Astrocyte of the hippocampus (primary cell): ENCODE results near the gene PPAN.

Source experiments
- DNase-seq: peaks from one replicate; pipeline ENCODE4 v3.0.0; 2011; ENCODE audit warnings: low read depth, low spot score

Gene PPAN

GRCh38 chr19:10106100-10106936, at the start of gene PPAN:
PPAN (plus strand) TSS chr19:10106362; CDS start chr19:10106395, 33 bp downstream.
- DNase-seq: peak; percentile 99

DNA sequence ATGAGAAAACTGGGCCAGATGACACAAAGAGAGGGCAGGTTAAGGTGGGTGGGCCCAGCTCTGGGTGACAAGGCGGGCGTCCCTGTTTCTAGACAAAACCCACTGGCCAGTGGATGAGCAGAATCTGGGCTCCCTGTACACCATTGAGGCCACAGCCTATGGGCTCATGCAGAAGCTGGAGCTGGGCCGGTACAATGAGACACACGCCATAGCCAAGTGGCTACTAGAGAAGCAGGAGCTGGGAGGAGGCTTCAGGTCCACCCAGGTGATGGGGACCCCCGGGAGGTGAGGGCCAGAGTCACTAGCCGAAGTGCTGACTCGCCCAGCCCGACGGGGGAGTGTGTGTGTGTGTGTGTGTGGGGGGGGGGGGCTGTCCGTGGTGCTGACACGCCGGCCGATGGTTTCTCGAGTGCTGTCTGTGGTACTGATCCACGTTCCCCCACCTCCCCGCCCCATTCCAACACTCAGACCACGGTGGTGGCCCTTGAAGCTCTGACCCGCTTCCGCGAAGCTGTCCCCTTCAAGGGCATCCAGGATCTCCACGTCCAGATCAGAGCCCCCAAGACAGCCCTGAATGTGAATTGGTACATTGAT, 44.3 kb upstream of the PPAN start:
- peak; percentile 34 for DNase-seq

GRCh38 chr19:10068205-10068604, 38.0 kb upstream of the PPAN start:
- no peak for DNase-seq

DNA sequence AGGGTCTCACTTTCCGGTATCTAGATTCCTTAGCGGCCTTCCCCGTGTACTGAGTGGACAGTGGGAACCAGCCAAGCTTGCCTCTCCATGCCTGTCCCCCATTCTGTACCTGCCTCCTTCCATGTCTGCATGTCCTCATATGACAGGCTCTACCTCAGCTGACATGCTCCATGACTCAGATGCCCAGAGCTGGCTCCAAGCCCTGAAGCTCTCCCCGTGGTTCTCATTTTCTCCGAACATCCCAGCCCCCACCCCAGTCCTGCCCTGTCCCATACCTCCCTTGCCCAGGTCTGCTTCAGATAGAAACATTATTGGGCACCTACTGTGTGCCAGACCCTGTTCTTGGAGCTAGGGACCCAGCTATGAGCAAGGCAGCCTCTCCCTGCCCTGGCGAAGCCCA, 37.1 kb upstream of the PPAN start:
- DNase-seq: peak; percentile 22

DNA sequence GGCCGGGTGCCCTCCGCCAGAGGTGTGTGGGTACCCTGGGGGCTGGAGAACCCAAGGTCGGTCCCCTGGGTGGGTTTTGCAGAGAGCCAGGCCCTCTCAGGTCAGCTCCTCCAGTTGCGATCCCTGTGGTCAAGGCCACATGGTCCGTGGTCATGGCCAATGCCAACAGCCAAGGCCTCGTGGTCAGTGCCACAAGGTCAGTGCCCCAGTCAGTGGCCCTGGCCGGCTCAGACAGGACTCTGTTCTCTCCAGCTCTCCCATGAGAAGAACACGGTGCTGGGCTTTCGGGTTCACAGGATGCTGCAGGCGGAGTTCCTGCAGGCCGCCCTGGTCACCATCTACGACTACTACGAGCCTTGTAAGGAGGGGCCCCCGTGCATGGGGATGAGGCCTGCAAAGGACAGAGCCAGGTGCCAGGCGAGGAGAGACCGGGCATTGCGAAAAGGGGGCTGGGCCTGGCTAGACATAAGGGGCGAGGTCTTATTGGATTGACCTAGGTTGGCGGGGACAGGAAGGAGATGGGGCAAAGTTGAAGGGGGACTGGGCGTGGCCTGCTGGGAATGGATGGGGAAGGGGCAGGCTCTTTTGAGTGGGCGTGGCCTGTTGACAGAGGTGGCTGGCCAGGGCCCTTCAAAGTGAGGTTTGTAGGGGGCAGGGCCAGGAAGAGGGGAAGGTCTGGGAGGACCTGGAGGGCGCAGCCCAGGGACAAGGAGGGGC, 35.3 kb upstream of the PPAN start:
- no peak for DNase-seq

DNA sequence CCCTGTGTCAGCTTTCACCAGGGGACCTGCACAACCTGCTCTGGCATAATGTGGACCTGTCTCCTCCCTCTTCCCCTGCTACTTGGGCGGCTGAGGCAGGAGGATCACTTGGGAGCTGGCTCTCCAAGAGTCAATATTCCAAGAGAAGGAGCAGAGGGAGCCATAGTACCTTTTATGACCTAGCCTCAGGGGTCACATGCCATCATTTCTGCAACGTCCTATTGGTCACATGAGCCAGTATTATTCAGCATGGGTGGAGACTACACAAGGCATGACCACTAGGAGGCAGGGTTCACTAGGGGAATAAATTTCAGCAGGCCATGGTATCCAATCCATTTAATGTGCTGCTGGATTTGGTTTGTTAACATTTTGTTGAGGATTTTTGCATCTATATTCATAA, 32.0 kb upstream of the PPAN start:
- DNase-seq: peak; percentile 23

- DNase-seq: no peak
Measured at GRCh38 chr19:10076535-10076934, 29.6 kb upstream of the PPAN start.

- DNase-seq: no peak
Measured at GRCh38 chr19:10078329-10078728, 27.8 kb upstream of the PPAN start.

DNA sequence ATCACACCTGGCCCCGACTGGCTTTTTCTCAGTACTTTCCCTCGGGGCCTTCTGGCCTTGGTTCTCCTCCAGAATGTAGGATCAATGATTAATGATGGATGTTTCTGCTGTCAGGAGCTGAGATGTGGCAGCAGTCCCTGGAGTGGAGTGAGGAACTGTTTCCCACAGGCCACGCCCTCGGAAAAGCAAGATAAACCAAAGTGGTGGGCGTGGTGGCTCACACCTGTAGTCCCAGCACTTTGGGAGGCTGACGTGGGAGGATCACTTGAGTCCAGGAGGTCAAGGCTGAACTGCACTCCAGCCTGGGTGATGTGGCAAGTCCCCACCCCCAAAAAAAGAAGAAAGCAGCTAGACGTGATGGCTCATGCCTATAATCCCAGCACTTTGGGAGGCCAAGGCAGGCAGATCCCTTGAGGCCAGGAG, 27.1 kb upstream of the PPAN start:
- DNase-seq: no peak

DNA sequence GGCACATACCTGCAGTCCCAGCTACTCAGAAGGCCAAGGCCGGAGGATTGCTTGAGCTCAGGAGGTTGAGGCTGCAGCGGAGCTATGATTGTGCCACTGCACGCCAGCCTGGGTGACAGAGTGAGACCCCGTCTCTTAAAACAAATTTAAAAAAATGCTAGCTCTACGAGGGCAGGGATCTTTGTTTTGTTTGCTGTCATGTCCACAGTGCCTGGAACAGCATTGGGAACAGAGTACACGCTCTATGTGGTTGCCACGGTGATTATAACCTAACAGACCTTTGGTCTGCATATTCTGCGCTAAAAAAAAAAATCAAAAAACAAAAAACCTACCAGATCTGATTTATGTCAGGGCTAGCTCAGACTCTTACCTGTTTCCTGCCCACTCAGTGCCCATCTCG, 22.3 kb upstream of the PPAN start:
- DNase-seq: no peak

DNA sequence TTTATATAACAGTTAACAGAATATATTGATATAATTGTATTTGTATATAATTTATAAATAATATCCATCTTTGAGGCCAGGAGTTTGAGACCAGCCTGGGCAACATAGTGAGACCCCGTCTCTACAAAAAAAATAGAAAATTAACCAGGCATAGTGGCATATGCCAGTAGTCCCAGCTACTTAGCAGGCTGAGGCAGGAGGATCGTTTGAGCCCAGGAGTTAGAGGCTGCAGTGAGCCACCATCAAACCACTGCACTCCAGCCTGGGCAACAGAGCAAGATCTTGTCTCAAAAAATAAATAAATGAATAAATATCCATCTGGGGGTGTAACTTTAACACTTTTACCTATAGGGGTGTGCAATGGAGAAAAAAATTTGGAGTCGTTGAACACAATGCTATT, 21.4 kb upstream of the PPAN start:
- no peak for DNase-seq

DNA sequence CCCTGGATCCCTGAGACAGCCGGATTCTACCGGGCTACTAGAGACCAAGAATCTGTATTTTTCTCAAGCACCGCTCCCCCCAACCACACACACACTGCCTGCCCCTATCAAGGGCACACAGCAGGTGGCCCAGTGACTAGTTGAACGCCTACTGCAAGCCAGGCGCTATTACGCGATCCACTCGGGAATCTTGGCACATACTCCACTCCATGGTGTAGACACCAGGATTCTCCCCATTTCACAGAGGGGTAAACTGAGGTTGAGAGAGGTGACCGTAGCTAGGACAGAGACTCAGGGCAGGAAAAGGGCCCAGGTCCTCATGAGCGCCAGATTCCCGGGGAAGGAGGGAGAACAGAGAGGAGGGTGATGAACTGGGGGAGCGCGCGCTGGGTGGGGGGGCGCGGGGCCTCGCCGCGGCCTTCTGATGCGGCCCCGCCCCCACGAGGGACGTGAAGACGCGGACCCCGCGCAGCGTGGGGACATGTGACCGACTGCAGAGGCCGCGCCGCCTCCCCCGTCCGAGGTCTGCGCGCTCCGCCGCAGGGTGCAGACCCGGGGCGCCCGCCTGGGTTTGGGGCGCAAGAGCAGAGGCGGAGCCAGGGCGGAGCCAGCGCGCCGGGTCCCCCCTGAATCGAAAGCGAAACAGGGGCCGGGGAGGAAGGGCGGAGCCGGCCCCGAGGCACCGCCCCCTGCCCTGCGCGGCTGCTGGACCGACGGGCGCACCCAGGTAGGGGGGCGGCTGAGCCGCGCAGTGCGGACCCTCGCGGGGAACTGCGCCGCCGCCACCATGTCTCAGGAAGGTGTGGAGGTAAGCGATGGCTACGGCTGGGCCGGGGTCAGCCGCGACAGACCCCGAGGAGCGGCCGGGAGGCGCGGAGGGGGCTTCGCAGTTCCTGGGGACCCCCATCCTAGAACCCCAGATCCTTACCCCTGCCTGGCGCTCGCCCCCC, 20.2 kb upstream of the PPAN start, which contains the start of gene SHFL:
Gene SHFL (plus strand): TSS at position 677 of the 950 bp plus-strand sequence. CDS start 111 bp downstream, at position 788.
- peak; percentile 82 for DNase-seq

- peak; percentile 35 for DNase-seq
Measured at GRCh38 chr19:10086591-10087192, 19.5 kb upstream of the PPAN start.

DNA sequence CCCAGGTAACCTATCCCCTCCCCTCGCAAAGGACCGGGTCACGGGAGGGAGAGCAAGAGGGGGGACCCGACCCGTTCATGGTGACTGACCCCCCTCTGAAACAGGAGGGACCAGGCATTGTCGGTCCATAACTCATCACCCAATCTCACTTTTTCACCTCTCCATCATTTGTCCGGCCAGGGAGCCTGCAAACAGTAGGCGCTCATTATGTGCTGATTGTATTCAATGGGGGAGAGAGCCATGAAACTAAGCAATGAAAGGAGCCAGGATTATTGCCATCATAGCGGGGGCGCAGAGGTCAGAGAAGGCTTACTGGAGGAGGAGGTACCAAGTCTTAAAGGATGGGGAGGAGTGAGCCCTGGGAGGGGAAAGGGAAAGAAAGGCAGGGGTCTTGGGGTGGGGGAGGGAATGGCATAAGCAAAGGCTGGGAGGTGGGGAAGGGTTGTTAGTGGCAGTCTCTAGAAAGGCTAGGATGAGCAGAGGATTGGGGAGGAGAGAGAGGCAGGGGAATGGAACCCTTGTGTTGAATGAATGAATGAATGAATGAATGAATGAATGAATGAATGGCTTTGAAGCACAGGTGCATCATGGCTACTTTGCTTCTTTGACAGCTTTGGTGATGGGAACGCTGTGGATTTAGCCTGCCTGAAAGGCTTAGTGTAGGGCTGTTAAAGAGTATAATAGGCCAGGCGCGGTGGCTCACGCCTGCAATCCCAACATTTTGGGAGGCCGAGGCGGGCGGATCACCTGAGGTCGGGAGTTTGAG, 18.7 kb upstream of the PPAN start:
- DNase-seq: no peak

DNA sequence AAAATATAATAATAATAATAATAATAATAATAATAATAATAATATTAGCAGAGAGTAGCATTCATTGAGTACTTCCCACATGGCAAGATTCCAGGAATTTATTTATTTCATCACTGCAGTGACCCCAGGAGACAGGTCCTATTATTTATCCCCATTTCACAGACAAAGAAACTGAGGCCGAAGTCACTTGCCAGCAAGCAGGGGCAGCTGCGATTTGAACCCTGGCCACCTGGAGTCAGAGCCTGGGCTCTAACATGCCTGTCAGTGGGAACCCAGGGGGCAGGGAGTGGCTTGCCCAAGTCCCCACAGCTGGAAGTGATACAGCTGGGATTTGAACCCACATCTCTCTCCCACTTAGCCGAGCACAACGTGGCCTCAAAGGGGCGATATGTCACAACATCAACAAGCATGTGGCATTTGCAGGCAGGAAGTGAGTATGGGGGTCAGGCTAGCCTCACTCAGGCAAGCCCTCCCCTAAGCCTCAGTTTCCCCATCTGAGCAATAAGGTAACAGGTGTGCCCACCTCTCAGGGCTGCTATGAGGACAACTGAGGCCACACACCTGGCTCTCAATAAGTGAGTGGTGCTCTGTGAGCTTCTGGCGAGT, 17.1 kb upstream of the PPAN start:
- DNase-seq: no peak

DNA sequence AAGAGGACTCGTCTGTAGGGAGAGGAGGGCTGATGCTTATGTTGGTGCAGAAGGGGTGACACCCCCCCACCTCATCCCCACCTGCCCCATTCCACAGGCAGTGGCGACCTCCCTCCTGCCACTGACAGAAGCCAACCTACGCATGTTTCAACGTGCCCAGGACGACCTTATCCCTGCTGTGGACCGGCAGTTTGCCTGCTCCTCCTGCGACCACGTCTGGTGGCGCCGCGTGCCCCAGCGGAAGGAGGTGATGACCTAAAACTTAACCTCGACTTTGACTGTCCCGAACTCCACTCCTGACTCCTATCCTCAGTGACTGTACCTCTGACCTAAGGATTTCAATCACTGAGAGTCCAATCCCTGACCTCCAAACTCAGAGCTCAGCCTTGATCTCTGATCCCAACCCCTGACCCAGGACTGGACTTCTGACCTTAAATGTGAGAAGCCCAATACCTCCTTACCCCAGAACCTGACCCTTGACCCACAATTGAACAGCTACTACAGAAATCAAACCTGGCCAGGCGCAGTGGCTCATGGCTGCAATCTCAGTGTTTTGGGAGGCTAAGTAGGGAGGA, 16.3 kb upstream of the PPAN start:
- DNase-seq: no peak

GRCh38 chr19:10091370-10091687, 14.8 kb upstream of the PPAN start:
- DNase-seq: no peak

GRCh38 chr19:10091895-10092641, 14.1 kb upstream of the PPAN start:
- no peak for DNase-seq
